ENCODE results near the gene MSH3. TPM values are rescaled to one million over a fixed set of nuclear protein-coding genes. Genes with fewer than 3 reads are reported as not detected.

The MSH3 gene
- total and polyA plus RNA-seq, 3 donors from 2014 or later: 7.6 to 17.7 (median 16.6) TPM

GRCh38 chr5:80609692-80610091 lies 44.8 kb upstream of the MSH3 start:
- Histone ChIP-seq H3K27ac (no peak overlapping the region), H3K4me3 (no peak overlapping the region), H3K36me3 (ENCODE audit: low read depth, missing control alignments) (no peaks in the 10 kb centered on the region), H3K9me3 (no peaks in the 10 kb centered on the region), H3K4me1 (no peaks in the 10 kb centered on the region), H3K27me3 (no peaks in the 10 kb centered on the region)
- 74 to 83% methylated on average over 1 of the region's 1 CpG for WGBS, 2 donors
- TF ChIP-seq POLR2A (IDR thresholded peaks at IDR 0.05) (no peak), CTCF (IDR thresholded peaks at IDR 0.05) (no peak)
- DNase-seq: no peak
- intact Hi-C loops (cut with DNase I; ENCODE audit: low total_unique reads): no loop called here

GRCh38 chr5:80615266-80615914 lies 39.1 kb upstream of the MSH3 start:
- 77 to 79% methylated on average over 17 of the region's 17 CpGs for WGBS, 2 donors
- Histone ChIP-seq H3K9me3 (no peaks in the 10 kb centered on the region), H3K4me3 (no peak overlapping the region), H3K27me3 (no peaks in the 10 kb centered on the region), H3K36me3 (ENCODE audit: low read depth, missing control alignments) (no peaks in the 10 kb centered on the region), H3K4me1 (no peaks in the 10 kb centered on the region), H3K27ac (no peak overlapping the region)
- DNase-seq: no peak
- TF ChIP-seq CTCF (IDR thresholded peaks at IDR 0.05): no peak
- no peak for TF ChIP-seq POLR2A (IDR thresholded peaks at IDR 0.05)
- intact Hi-C loops (cut with DNase I; ENCODE audit: low total_unique reads): no loop called here

- no peak for DNase-seq
Measured at GRCh38 chr5:80618438-80618837, 36.0 kb upstream of the MSH3 start.

GRCh38 chr5:80619086-80619485 lies 35.4 kb upstream of the MSH3 start:
- Histone ChIP-seq H3K27ac (no peak overlapping the region), H3K4me1 (no peaks in the 10 kb centered on the region), H3K36me3 (ENCODE audit: low read depth, missing control alignments) (no peaks in the 10 kb centered on the region), H3K4me3 (no peak overlapping the region), H3K27me3 (no peaks in the 10 kb centered on the region), H3K9me3 (no peaks in the 10 kb centered on the region)
- no peak for DNase-seq
- intact Hi-C loops (cut with DNase I; ENCODE audit: low total_unique reads): no loop called here
- no peak for TF ChIP-seq CTCF (IDR thresholded peaks at IDR 0.05)
- no peak for TF ChIP-seq POLR2A (IDR thresholded peaks at IDR 0.05)
- WGBS, 2 donors: 83 to 96% methylated on average over 1 of the region's 1 CpG

More at GRCh38 chr5:80618438-80618837, 36.0 kb upstream of the MSH3 start:
- intact Hi-C loops (cut with DNase I; ENCODE audit: low total_unique reads): no loop called here
- H3K9me3 ChIP-seq: no peaks in the 10 kb centered on the region
- no peak for TF ChIP-seq POLR2A (IDR thresholded peaks at IDR 0.05)
- TF ChIP-seq CTCF (IDR thresholded peaks at IDR 0.05): no peak
- WGBS, 2 donors: 93 to 96% methylated on average over 4 of the region's 4 CpGs
- H3K4me1 ChIP-seq: no peaks in the 10 kb centered on the region
- H3K27ac ChIP-seq: no peak overlapping the region
- no peaks in the 10 kb centered on the region for H3K36me3 ChIP-seq (ENCODE audit: low read depth, missing control alignments)
- H3K4me3 ChIP-seq: no peak overlapping the region
- no peaks in the 10 kb centered on the region for H3K27me3 ChIP-seq

- intact Hi-C loops (cut with DNase I; ENCODE audit: low total_unique reads): no loop called here
- Histone ChIP-seq H3K4me3 (no peak overlapping the region), H3K27ac (no peak overlapping the region), H3K36me3 (ENCODE audit: low read depth, missing control alignments) (no peaks in the 10 kb centered on the region), H3K4me1 (no peaks in the 10 kb centered on the region), H3K9me3 (no peaks in the 10 kb centered on the region), H3K27me3 (no peaks in the 10 kb centered on the region)
- TF ChIP-seq CTCF (IDR thresholded peaks at IDR 0.05): no peak
- no peak for TF ChIP-seq POLR2A (IDR thresholded peaks at IDR 0.05)
- no peak for DNase-seq
- WGBS, 2 donors: 87 to 93% methylated on average over 4 of the region's 4 CpGs
Measured at GRCh38 chr5:80620211-80620610, 34.2 kb upstream of the MSH3 start.

Measured in testis (tissue), 3 donors.